HCT116 (cell line): Measurements from ENCODE around the gene CAMK2N1. TPM values are rescaled to one million over a fixed set of nuclear protein-coding genes. Genes with fewer than 3 reads are reported as not detected.

Source experiments
- ATAC-seq: fragments of 200-7000 bp; cut with Tn5 transposase; 2 replicates; pipeline ENCODE4 v1.9.1; 2020; ENCODE audit warnings: mild to moderate bottlenecking, moderate library complexity
- BruUV-seq: library from RNA; stranded (reverse); fragments of 400-500 nt; replicated peaks from 2 replicates; lab custom pipeline; 2021; lab: Mats Ljungman, UMichigan
- CTCF ChIA-PET: fragments of 300-600 bp; sonication (Branson Sonifier 250); formaldehyde crosslinking; loops from one replicate; lab custom pipeline; 2021; ENCODE audit warnings: antibody characterized with exemption; lab: Charles Lee
- POLR2A ChIA-PET: fragments of 300-600, 350-600 bp; sonication (Branson Sonifier 250); formaldehyde crosslinking; loops from one replicate; lab custom pipeline; 2021; ENCODE audit warnings: antibody characterized with exemption; lab: Charles Lee
- RAD21 ChIA-PET, 2 experiments: fragments of 300-600 bp; sonication (Branson Sonifier 250); formaldehyde crosslinking; loops; one replicate each; lab custom pipeline; 2023; ENCODE audit warnings: low total read pairs in 2 of 2; ENCODE audit not compliant: uncharacterized antibody in 2 of 2, unreplicated experiment in 2 of 2, low non-redundant PET in 1 of 2; lab: Charles Lee
- DNase-seq: peaks from one replicate; pipeline ENCODE4 v3.0.0-alpha.2; 2010; ENCODE audit warnings: low read depth, low spot score
- H2AFZ ChIP-seq: fragments of 200-600 bp; shearing (Covaris generic), sonication (generic); 2 replicates; pipeline ENCODE4 v1.6.1; 2017; ENCODE audit warnings: low read depth, mixed run types, mixed read lengths, antibody characterized with exemption, low read length; ENCODE audit not compliant: poor library complexity, severe bottlenecking
- H3K27ac ChIP-seq: 2 replicates; pipeline ENCODE4 v1.5.1; 2012; ENCODE audit warnings: low read depth, low read length
- H3K27me3 ChIP-seq: fragments of 200-600 bp; sonication (generic); 2 replicates; pipeline ENCODE4 v1.6.1; 2016; ENCODE audit warnings: mixed run types, low read length, mixed read lengths; ENCODE audit not compliant: insufficient read depth
- H3K36me3 ChIP-seq, 2 experiments: fragments of 200-500 bp in 1 of 2; fragments of 200-600 bp in 1 of 2; sonication (Bioruptor generic) in 1 of 2; sonication (generic) in 1 of 2; 2 replicates each; pipeline versions ENCODE4 v1.5.1 to v1.6.1; 2014 to 2016; ENCODE audit warnings: low read length in 2 of 2, inconsistent platforms in 1 of 2, mixed read lengths in 1 of 2, mixed run types in 1 of 2; ENCODE audit not compliant: insufficient read depth in 2 of 2, control insufficient read depth in 1 of 2
- H3K4me1 ChIP-seq, 2 experiments: fragments of 200-600 bp in 1 of 2; sonication (generic) in 1 of 2; 2 replicates each; pipeline versions ENCODE4 v1.5.1 to v1.6.1; 2012 to 2017; ENCODE audit warnings: low read length in 2 of 2, inconsistent platforms in 1 of 2, mild to moderate bottlenecking in 1 of 2, mixed read lengths in 1 of 2, mixed run types in 1 of 2, moderate library complexity in 1 of 2; ENCODE audit not compliant: insufficient read depth in 2 of 2, control insufficient read depth in 1 of 2
- H3K4me2 ChIP-seq: fragments of 200-600 bp; sonication (generic); 2 replicates; pipeline ENCODE4 v1.6.1; 2017; ENCODE audit warnings: mixed run types, low read length, mixed read lengths
- H3K4me3 ChIP-seq, 2 experiments: fragments of 200-600 bp in 1 of 2; sonication (generic) in 1 of 2; replicated peaks in 1 of 2; 2 replicates each; pipeline ENCODE4 v1.5.1; 2011 to 2016; ENCODE audit warnings: low read length in 2 of 2, control low read depth in 1 of 2, low read depth in 1 of 2, mild to moderate bottlenecking in 1 of 2, mixed read lengths in 1 of 2, mixed run types in 1 of 2
- H3K79me2 ChIP-seq: fragments of 200-600 bp; sonication (generic); 2 replicates; pipeline ENCODE4 v1.6.1; 2017; ENCODE audit warnings: mild to moderate bottlenecking, mixed run types, low read length, moderate library complexity, mixed read lengths; ENCODE audit not compliant: insufficient read depth
- H3K9ac ChIP-seq: fragments of 200-600 bp; sonication (generic); 2 replicates; pipeline ENCODE4 v1.6.1; 2016; ENCODE audit warnings: low read length, mixed read lengths
- H3K9me2 ChIP-seq: fragments of 200-600 bp; sonication (generic), shearing (Covaris generic); 2 replicates; pipeline ENCODE4 v1.6.1; 2017; ENCODE audit warnings: mixed run types, mild to moderate bottlenecking, moderate library complexity; ENCODE audit not compliant: insufficient read depth
- H3K9me3 ChIP-seq, 2 experiments: fragments of 200-500 bp in 1 of 2; fragments of 200-600 bp in 1 of 2; sonication (Bioruptor generic) in 1 of 2; sonication (generic) in 1 of 2; 2 replicates each; pipeline ENCODE4 v1.6.1; 2014 to 2017; ENCODE audit warnings: low read length in 2 of 2, mixed read lengths in 2 of 2, inconsistent platforms in 1 of 2, low read depth in 1 of 2, mild to moderate bottlenecking in 1 of 2, mixed run types in 1 of 2, moderate library complexity in 1 of 2; ENCODE audit not compliant: control insufficient read depth in 1 of 2, insufficient read depth in 1 of 2
- H4K20me1 ChIP-seq: fragments of 200-600 bp; sonication (generic), shearing (Covaris generic); 2 replicates; pipeline ENCODE4 v1.6.1; 2017; ENCODE audit warnings: mixed run types, mild to moderate bottlenecking, moderate library complexity; ENCODE audit not compliant: insufficient read depth
- ATF3 ChIP-seq: IDR thresholded peaks from 2 replicates; pipeline ENCODE4 v1.6.1; 2012
- CBX3 ChIP-seq: IDR thresholded peaks from 2 replicates; pipeline ENCODE4 v1.6.1; 2012; ENCODE audit warnings: low read depth
- CTCF ChIP-seq, 3 experiments: fragments of 200-600 bp in 1 of 3; sonication (generic) in 1 of 3; IDR thresholded peaks in 2 of 3; conservative IDR thresholded peaks in 1 of 3; 2 replicates each; pipeline ENCODE4 v1.5.1; 2012 to 2017; ENCODE audit warnings: low read depth in 2 of 3, low read length in 2 of 3, antibody characterized with exemption in 1 of 3, borderline replicate concordance in 1 of 3, control low read depth in 1 of 3, mild to moderate bottlenecking in 1 of 3, mixed read lengths in 1 of 3, mixed run types in 1 of 3, moderate library complexity in 1 of 3; ENCODE audit not compliant: insufficient read depth in 1 of 3
- EGR1 ChIP-seq: IDR thresholded peaks from 2 replicates; pipeline ENCODE4 v1.6.1; 2012; ENCODE audit warnings: low read depth
- ELF1 ChIP-seq: IDR thresholded peaks from 2 replicates; pipeline ENCODE4 v1.6.1; 2012; ENCODE audit warnings: low read depth, borderline replicate concordance
- EZH2 ChIP-seq: fragments of 200-600 bp; sonication (generic); IDR thresholded peaks from 2 replicates; pipeline ENCODE4 v1.6.1; 2017; ENCODE audit warnings: antibody characterized with exemption, mixed run types
- FOSL1 ChIP-seq: IDR thresholded peaks from 2 replicates; pipeline ENCODE4 v1.6.1; 2012; ENCODE audit warnings: low read depth
- JUND ChIP-seq: IDR thresholded peaks from 2 replicates; pipeline ENCODE4 v1.6.1; 2012
- MAX ChIP-seq: IDR thresholded peaks from 2 replicates; pipeline ENCODE4 v1.6.1; 2012
- POLR2AphosphoS5 ChIP-seq: IDR thresholded peaks from 2 replicates; pipeline ENCODE4 v1.6.1; 2011; ENCODE audit warnings: mild to moderate bottlenecking, low read depth, low read length, moderate library complexity
- RAD21 ChIP-seq: IDR thresholded peaks from 2 replicates; pipeline ENCODE4 v1.6.1; 2012; ENCODE audit warnings: low read depth, mild to moderate bottlenecking
- SIN3A ChIP-seq: IDR thresholded peaks from 2 replicates; pipeline ENCODE4 v1.6.1; 2012; ENCODE audit warnings: low read depth
- SRF ChIP-seq: IDR thresholded peaks from 2 replicates; pipeline ENCODE4 v1.6.1; 2012; ENCODE audit warnings: low read depth
- TCF7L2 ChIP-seq: IDR thresholded peaks from 2 replicates; pipeline ENCODE4 v1.7.0; 2011; ENCODE audit warnings: borderline replicate concordance, inconsistent platforms; ENCODE audit not compliant: insufficient read depth, insufficient read length; ENCODE audit errors: extremely low read depth
- YY1 ChIP-seq: IDR thresholded peaks from 2 replicates; pipeline ENCODE4 v1.6.1; 2011; ENCODE audit warnings: low read length, low read depth, moderate library complexity, mild to moderate bottlenecking; ENCODE audit not compliant: insufficient replicate concordance; ENCODE audit errors: extremely low read depth
- ZFX ChIP-seq: fragments of 450-650 bp; IDR thresholded peaks from 2 replicates; pipeline ENCODE4 v1.6.1; 2017
- ZNF274 ChIP-seq: fragments of 200-500 bp; sonication (Bioruptor generic); IDR thresholded peaks from 2 replicates; pipeline ENCODE4 v1.6.1; 2014; ENCODE audit warnings: mild to moderate bottlenecking, low read depth, low read length, inconsistent platforms
- intact Hi-C: fragments of 100-400 bp; cut with micrococcal nuclease; formaldehyde crosslinking; loops from 2 replicates; pipeline ENCODE4 v1.10.0; 2022
- total RNA-seq: library from RNA; stranded (reverse); gene quantifications from one replicate; pipeline ENCODE4 v1.2.1, GENCODE V29; 2021; ENCODE audit not compliant: unreplicated experiment

The CAMK2N1 gene
- total RNA-seq, 1 experiment from 2014 or later: 20.5 TPM

GRCh38 chr1:20491866-20492265, 5.9 kb upstream of the CAMK2N1 start:
- Histone ChIP-seq H2AFZ (no peak overlapping the region), H3K9me2 (no peaks in the 10 kb centered on the region), H3K27ac (no peak overlapping the region), H3K9ac (no peak overlapping the region), H3K9me3 (no peaks in the 10 kb centered on the region), H3K4me3 (no peak overlapping the region), H3K79me2 (no peaks in the 10 kb centered on the region), H3K36me3 (no peaks in the 10 kb centered on the region), H3K4me1 (peaks cover 35 to 52% of the 10 kb centered on the region in 2 experiments), H3K27me3 (no peaks in the 10 kb centered on the region), H3K4me2 (no peak overlapping the region), H4K20me1 (no peaks in the 10 kb centered on the region)
- BruUV-seq: no TSS peak
- intact Hi-C loops: loop anchor here (5.0 kb wide), 1 partner anchor 325 kb away; no protein-coding TSS in a partner anchor
- DNase-seq (no peak), ATAC-seq (no peak)
- POLR2A ChIA-PET: interaction anchor here (0.6 kb wide), 1 partner anchor 175 kb away, joined by 3 read pairs; no protein-coding TSS in a partner anchor
- RAD21 ChIA-PET: no interaction called here
- CTCF ChIA-PET: interaction anchor here (3.9 to 4.8 kb wide), 2 partner anchors 129 to 280 kb away, joined by 35 to 47 read pairs; no protein-coding TSS in a partner anchor
- no peak for TF ChIP-seq TCF7L2
- TF ChIP-seq EGR1: no peak
- TF ChIP-seq ELF1: no peak
- no peak for TF ChIP-seq JUND
- TF ChIP-seq CTCF (IDR thresholded peaks at IDR 0.05 in 2 of 3, conservative IDR thresholded peaks at IDR 0.05 in 1 of 3; ENCODE audit: borderline replicate concordance in 1 of 3, insufficient read depth in 1 of 3, low read depth in 2 of 3, low read length in 2 of 3): no peak
- no peak for TF ChIP-seq MAX
- TF ChIP-seq FOSL1: no peak
- TF ChIP-seq YY1: no peak
- TF ChIP-seq EZH2: no peak
- no peak for TF ChIP-seq ZNF274
- no peak for TF ChIP-seq CBX3
- TF ChIP-seq ZFX: no peak
- TF ChIP-seq ATF3: no peak
- TF ChIP-seq SRF: no peak
- TF ChIP-seq POLR2AphosphoS5: no peak
- TF ChIP-seq SIN3A: no peak
- no peak for TF ChIP-seq RAD21
